Measurements from ENCODE around the gene ZSCAN20.

GRCh38 chr1:33508151-33508550 lies 35.7 kb downstream of the ZSCAN20 start:
- TF ChIP-seq CTCF (IDR thresholded peaks at IDR 0.05) (no peak), POLR2A (IDR thresholded peaks at IDR 0.05) (no peak)

All from uterus (tissue), 2 donors.